HepG2 (cell line): ENCODE data around the gene ETHE1. TPM values are rescaled to one million over a fixed set of nuclear protein-coding genes. Genes with fewer than 3 reads are reported as not detected.

Source experiments
- ETS1 ChIP-seq: sonication (generic); formaldehyde crosslinking; IDR thresholded peaks from 2 replicates; pipeline ENCODE4 v1.4.0; 2020; ENCODE audit warnings: missing genetic modification reagents
- HOXA5 ChIP-seq: sonication (generic); formaldehyde crosslinking; IDR thresholded peaks from 2 replicates; pipeline ENCODE4 v1.4.0; 2020; ENCODE audit warnings: missing genetic modification reagents
- MLLT10 ChIP-seq: sonication (generic); formaldehyde crosslinking; IDR thresholded peaks from 2 replicates; pipeline ENCODE4 v1.4.0; 2020; ENCODE audit warnings: missing genetic modification reagents
- PRDM10 ChIP-seq: sonication (generic); formaldehyde crosslinking; IDR thresholded peaks from 2 replicates; pipeline ENCODE4 v1.4.0; 2020; ENCODE audit warnings: low read depth, missing genetic modification reagents
- ZBTB44 ChIP-seq: sonication (generic); formaldehyde crosslinking; IDR thresholded peaks from 2 replicates; pipeline ENCODE4 v1.4.0; 2020; ENCODE audit warnings: missing genetic modification reagents
- ZBTB49 ChIP-seq: sonication (generic); formaldehyde crosslinking; IDR thresholded peaks from 2 replicates; pipeline ENCODE4 v1.4.0; 2020; ENCODE audit warnings: missing genetic modification reagents, borderline replicate concordance
- ZNF3 ChIP-seq: IDR thresholded peaks from 2 replicates; pipeline ENCODE4 v1.7.0; 2017; ENCODE audit warnings: inconsistent platforms
- polyA plus RNA-seq, 8 experiments: library from polyadenylated mRNA; depleted of rRNA in 3 of 8; stranded (reverse) in 7 of 8; unstranded in 1 of 8; fragments of >200 nt; fragmentation: Illumina TruSeq in 4 of 8; extraction: Trizol in 4 of 8; gene quantifications; 2 replicates each; pipeline versions ENCODE4 v1.2.1 to v1.2.3, GENCODE V29; 2011 to 2016; ENCODE audit warnings: low read depth in 4 of 8, missing spikeins in 1 of 8, mixed read lengths in 1 of 8; ENCODE audit not compliant: insufficient read depth in 1 of 8
- total RNA-seq, 5 experiments: library from RNA; depleted of rRNA; stranded (reverse); fragments of >200 nt; fragmentation: Illumina TruSeq; extraction: Trizol; gene quantifications; 2 replicates each; pipeline ENCODE4 v1.2.3, GENCODE V29; 2016; ENCODE audit warnings: low read depth in 1 of 5

The ETHE1 gene
- total and polyA plus RNA-seq, 2 of the 13 experiments (the other 11 are each of a cell fraction or from before 2014, with no cell fraction given): 32.5 to 58.4 TPM

- no peak for TF ChIP-seq PRDM10 (CRISPR knock-in tag)
- no peak for TF ChIP-seq ZBTB49 (CRISPR knock-in tag)
- no peak for TF ChIP-seq ZNF3 (CRISPR knock-in tag)
- TF ChIP-seq MLLT10: no peak
- TF ChIP-seq ETS1 (CRISPR knock-in tag): no peak
- TF ChIP-seq HOXA5 (CRISPR knock-in tag): no peak
- TF ChIP-seq ZBTB44: no peak
Measured at GRCh38 chr19:43474487-43474886, 52.5 kb downstream of the ETHE1 start (continued).
